PC-3 (cell line): Measurements from ENCODE around the gene TACO1.

ENCODE experiments used
- CTCF ChIP-seq: fragments of 300-600 bp; sonication (generic); conservative IDR thresholded peaks from 2 replicates; pipeline ENCODE4 v1.5.1; 2017; ENCODE audit warnings: antibody characterized with exemption, low read depth, mild to moderate bottlenecking, low read length
- EZH2phosphoT487 ChIP-seq: fragments of 300-600 bp; sonication (generic); IDR thresholded peaks from 2 replicates; pipeline ENCODE4 v1.6.1; 2018; ENCODE audit warnings: mild to moderate bottlenecking, antibody characterized with exemption, low read length, borderline replicate concordance

DNA sequence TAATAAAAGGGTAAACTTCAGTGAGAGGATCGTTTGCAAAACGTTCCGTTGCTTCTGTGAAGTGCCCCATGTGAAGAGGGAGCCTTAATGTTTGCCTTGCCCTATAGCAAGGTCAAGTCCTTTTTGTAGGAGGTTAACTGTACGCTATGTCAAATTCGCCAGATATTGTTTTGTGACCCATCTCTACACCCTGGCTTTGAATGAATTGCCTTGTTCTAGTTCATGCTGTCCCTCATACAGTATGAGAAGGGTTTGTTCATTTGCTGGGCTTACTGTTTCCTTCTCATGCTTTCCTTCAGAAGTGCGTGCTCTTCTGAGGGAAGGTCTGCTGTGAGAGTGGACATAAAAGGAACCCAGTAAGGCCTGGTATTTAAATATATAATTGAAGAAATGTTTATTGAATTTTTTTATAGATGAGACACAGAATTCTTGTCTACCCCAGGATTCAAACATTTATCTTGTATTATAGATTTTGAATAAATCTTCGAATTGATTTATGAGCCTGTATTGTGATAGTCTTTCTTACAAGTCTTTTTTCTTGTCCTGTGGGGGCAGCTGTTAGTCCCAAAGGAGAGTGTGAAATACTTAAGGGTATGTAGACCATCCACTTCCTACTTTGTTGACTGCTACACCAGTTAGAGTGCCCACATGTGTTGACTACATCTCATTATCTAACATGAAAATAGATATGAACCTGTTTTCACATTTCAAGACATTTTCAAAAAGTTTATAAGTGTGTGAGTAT is 23.3 kb downstream of the TACO1 start:
- TF ChIP-seq CTCF (no peak), EZH2phosphoT487 (no peak)
